ENCODE results near the gene HDAC9. TPM values are rescaled to one million over a fixed set of nuclear protein-coding genes. Genes with fewer than 3 reads are reported as not detected.

The HDAC9 gene
- total RNA-seq, 1 donor from 2014 or later, result 27.6 TPM

- FAIRE-seq, result no peak
- peaks cover 7% of the 10 kb centered on the region for H3K4me1 Mint-ChIP-seq (ENCODE audit: low read depth, unreplicated experiment)
These were observed 127.8 kb downstream of the HDAC9 start for GRCh38 chr7:18623389-18623788.

GRCh38 chr7:18624459-18624858 is 128.9 kb downstream of the HDAC9 start:
- Mint-ChIP-seq H3K27ac (ENCODE audit: unreplicated experiment) (no peak overlapping the region), H3K4me1 (ENCODE audit: low read depth, unreplicated experiment) (peaks cover 7% of the 10 kb centered on the region), H3K4me3 (ENCODE audit: unreplicated experiment) (no peak overlapping the region), H3K36me3 (ENCODE audit: low read depth, unreplicated experiment) (peaks cover 7% of the 10 kb centered on the region), H3K27me3 (ENCODE audit: low read depth, unreplicated experiment) (no peaks in the 10 kb centered on the region), H3K9me3 (ENCODE audit: unreplicated experiment) (no peaks in the 10 kb centered on the region)
- no peaks in the 10 kb centered on the region for H4K20me1 ChIP-seq (ENCODE audit: insufficient read depth, low read length)
- H2AFZ ChIP-seq (ENCODE audit: low read depth, low read length), result no peak overlapping the region
- TF ChIP-seq EZH2 (IDR thresholded peaks at IDR 0.05; ENCODE audit: insufficient read depth, low read length), result no peak
- no peak for TF ChIP-seq CTCF (IDR thresholded peaks at IDR 0.05; ENCODE audit: insufficient read depth, low read depth, low read length)
- H3K9ac ChIP-seq (ENCODE audit: low read length), result no peak overlapping the region
- DNase-seq (ENCODE audit: low read depth) (no peak), FAIRE-seq (no peak)
- peaks cover 6% of the 10 kb centered on the region for H3K36me3 ChIP-seq (ENCODE audit: insufficient read depth, low read length)
- H3K79me2 ChIP-seq (ENCODE audit: insufficient read depth, low read length), result no peaks in the 10 kb centered on the region
- no peak overlapping the region for H3K4me2 ChIP-seq (ENCODE audit: low read length)
- H3K27ac ChIP-seq (ENCODE audit: low read depth, low read length), result no peak overlapping the region
- H3K4me3 ChIP-seq (ENCODE audit: insufficient read depth, low read depth, low read length), result no peak overlapping the region
- H3K4me1 ChIP-seq (ENCODE audit: insufficient read depth, low read length), result no peaks in the 10 kb centered on the region
- H3K9me3 ChIP-seq (ENCODE audit: insufficient read depth, low read depth, low read length), result no peaks in the 10 kb centered on the region
- H3K27me3 ChIP-seq (ENCODE audit: insufficient read depth, low read length), result no peaks in the 10 kb centered on the region

More at GRCh38 chr7:18623389-18623788, 127.8 kb downstream of the HDAC9 start:
- H3K4me3 Mint-ChIP-seq (ENCODE audit: unreplicated experiment), result no peak overlapping the region
- H3K27me3 Mint-ChIP-seq (ENCODE audit: low read depth, unreplicated experiment), result no peaks in the 10 kb centered on the region
- no peak overlapping the region for H3K27ac Mint-ChIP-seq (ENCODE audit: unreplicated experiment)
- H3K36me3 Mint-ChIP-seq (ENCODE audit: low read depth, unreplicated experiment), result peaks cover 7% of the 10 kb centered on the region
- H3K79me2 ChIP-seq (ENCODE audit: insufficient read depth, low read length), result no peaks in the 10 kb centered on the region
- no peaks in the 10 kb centered on the region for H4K20me1 ChIP-seq (ENCODE audit: insufficient read depth, low read length)
- no peak for DNase-seq (ENCODE audit: low read depth)
- H3K4me2 ChIP-seq (ENCODE audit: low read length), result no peak overlapping the region
- H3K27me3 ChIP-seq (ENCODE audit: insufficient read depth, low read length), result no peaks in the 10 kb centered on the region
- no peak overlapping the region for H3K4me3 ChIP-seq (ENCODE audit: insufficient read depth, low read depth, low read length)
- TF ChIP-seq CTCF (IDR thresholded peaks at IDR 0.05; ENCODE audit: insufficient read depth, low read depth, low read length) (no peak), EZH2 (IDR thresholded peaks at IDR 0.05; ENCODE audit: insufficient read depth, low read length) (no peak)
- H2AFZ ChIP-seq (ENCODE audit: low read depth, low read length), result no peak overlapping the region
- H3K9ac ChIP-seq (ENCODE audit: low read length), result no peak overlapping the region
- H3K36me3 ChIP-seq (ENCODE audit: insufficient read depth, low read length), result peaks cover 6% of the 10 kb centered on the region
- no peak overlapping the region for H3K27ac ChIP-seq (ENCODE audit: low read depth, low read length)
- no peaks in the 10 kb centered on the region for H3K9me3 ChIP-seq (ENCODE audit: insufficient read depth, low read depth, low read length)
- no peaks in the 10 kb centered on the region for H3K9me3 Mint-ChIP-seq (ENCODE audit: unreplicated experiment)
- no peaks in the 10 kb centered on the region for H3K4me1 ChIP-seq (ENCODE audit: insufficient read depth, low read length)

- Mint-ChIP-seq H3K27me3 (ENCODE audit: low read depth, unreplicated experiment) (no peaks in the 10 kb centered on the region), H3K27ac (ENCODE audit: unreplicated experiment) (no peak overlapping the region), H3K4me1 (ENCODE audit: low read depth, unreplicated experiment) (peaks cover 7% of the 10 kb centered on the region), H3K9me3 (ENCODE audit: unreplicated experiment) (no peaks in the 10 kb centered on the region), H3K4me3 (ENCODE audit: unreplicated experiment) (no peak overlapping the region), H3K36me3 (ENCODE audit: low read depth, unreplicated experiment) (peaks cover 7% of the 10 kb centered on the region)
- no peak for TF ChIP-seq CTCF (IDR thresholded peaks at IDR 0.05; ENCODE audit: insufficient read depth, low read depth, low read length)
- TF ChIP-seq EZH2 (IDR thresholded peaks at IDR 0.05; ENCODE audit: insufficient read depth, low read length), result no peak
- no peak overlapping the region for H2AFZ ChIP-seq (ENCODE audit: low read depth, low read length)
- no peak for FAIRE-seq
- H3K4me2 ChIP-seq (ENCODE audit: low read length), result no peak overlapping the region
- H3K4me1 ChIP-seq (ENCODE audit: insufficient read depth, low read length), result no peaks in the 10 kb centered on the region
- no peaks in the 10 kb centered on the region for H3K79me2 ChIP-seq (ENCODE audit: insufficient read depth, low read length)
- H3K9ac ChIP-seq (ENCODE audit: low read length), result no peak overlapping the region
- H3K4me3 ChIP-seq (ENCODE audit: insufficient read depth, low read depth, low read length), result no peak overlapping the region
- no peaks in the 10 kb centered on the region for H3K27me3 ChIP-seq (ENCODE audit: insufficient read depth, low read length)
- H3K27ac ChIP-seq (ENCODE audit: low read depth, low read length), result no peak overlapping the region
- no peak for DNase-seq (ENCODE audit: low read depth)
- H3K36me3 ChIP-seq (ENCODE audit: insufficient read depth, low read length), result peaks cover 2% of the 10 kb centered on the region
- no peaks in the 10 kb centered on the region for H3K9me3 ChIP-seq (ENCODE audit: insufficient read depth, low read depth, low read length)
- H4K20me1 ChIP-seq (ENCODE audit: insufficient read depth, low read length), result no peaks in the 10 kb centered on the region
These were observed 130.5 kb downstream of the HDAC9 start for GRCh38 chr7:18626086-18626485.

Data from astrocyte (in vitro differentiated cells and primary cell).